DOHH2 (cell line): ENCODE measurements around the gene GCLC.

Experiments used
- H3F3A ChIP-seq: fragments of 200-600 bp; sonication (generic), shearing (Covaris generic); 2 replicates; pipeline ENCODE4 v1.6.0; 2016; ENCODE audit warnings: antibody characterized with exemption, mild to moderate bottlenecking; ENCODE audit not compliant: control insufficient read depth, insufficient read depth
- H3K27ac ChIP-seq: fragments of 200-600 bp; sonication (generic); 2 replicates; pipeline ENCODE4 v1.5.1; 2014; ENCODE audit warnings: low read depth, mild to moderate bottlenecking, low read length, moderate library complexity
- H3K27me3 ChIP-seq: fragments of 200-600 bp; sonication (generic); 2 replicates; pipeline ENCODE4 v1.6.1; 2014; ENCODE audit warnings: mild to moderate bottlenecking, low read length, mixed read lengths; ENCODE audit not compliant: control insufficient read depth
- H3K36me3 ChIP-seq: fragments of 200-600 bp; sonication (generic); 2 replicates; pipeline ENCODE4 v1.6.1; 2014; ENCODE audit warnings: mild to moderate bottlenecking, low read length, moderate library complexity, mixed read lengths; ENCODE audit not compliant: control insufficient read depth
- H3K4me1 ChIP-seq: fragments of 200-600 bp; sonication (generic); 2 replicates; pipeline ENCODE4 v1.6.1; 2014; ENCODE audit warnings: mild to moderate bottlenecking, low read length, mixed read lengths; ENCODE audit not compliant: control insufficient read depth
- H3K4me2 ChIP-seq: fragments of 200-600 bp; sonication (generic); 2 replicates; pipeline ENCODE4 v1.6.0; 2014; ENCODE audit warnings: mild to moderate bottlenecking, low read length, moderate library complexity
- H3K4me3 ChIP-seq: fragments of 200-600 bp; sonication (generic); 2 replicates; pipeline ENCODE4 v1.5.1; 2014; ENCODE audit warnings: mild to moderate bottlenecking, low read length, mixed read lengths
- H3K79me2 ChIP-seq: fragments of 200-600 bp; sonication (generic); 2 replicates; pipeline ENCODE4 v1.6.1; 2014; ENCODE audit warnings: mild to moderate bottlenecking, low read length, mixed read lengths; ENCODE audit not compliant: control insufficient read depth
- H3K9me2 ChIP-seq: fragments of 200-600 bp; sonication (generic); replicated peaks from 2 replicates; pipeline ENCODE4 v1.6.1; 2014; ENCODE audit warnings: mild to moderate bottlenecking, low read length, mixed read lengths; ENCODE audit not compliant: control insufficient read depth
- H3K9me3 ChIP-seq: fragments of 200-600 bp; sonication (generic); 2 replicates; pipeline ENCODE4 v1.6.1; 2014; ENCODE audit warnings: antibody characterized with exemption, low read length, mixed read lengths; ENCODE audit not compliant: control insufficient read depth, insufficient read depth
- H4K20me1 ChIP-seq: fragments of 200-600 bp; sonication (generic); 2 replicates; pipeline ENCODE4 v1.6.0; 2014; ENCODE audit warnings: low read depth, mild to moderate bottlenecking, antibody characterized with exemption, low read length, moderate library complexity; ENCODE audit not compliant: control insufficient read depth, insufficient read depth
- EZH2phosphoT487 ChIP-seq: fragments of 200-600 bp; sonication (generic); IDR thresholded peaks from 2 replicates; pipeline ENCODE4 v1.6.1; 2017; ENCODE audit warnings: borderline replicate concordance, mild to moderate bottlenecking, antibody characterized with exemption, low read length, moderate library complexity, mixed read lengths
- TF ChIP-seq, protein P1 (sequence below): fragments of 200-600 bp; sonication (generic); IDR thresholded peaks from one replicate; pipeline ENCODE4 v1.5.1; 2014; ENCODE audit warnings: antibody characterized with exemption, mild to moderate bottlenecking, low read depth, low read length; ENCODE audit not compliant: poor library complexity, severe bottlenecking

GCLC gene

GRCh38 chr6:53486679-53487078, 58.2 kb downstream of the GCLC start:
- H3K4me3 ChIP-seq = no peak overlapping the region
- no peaks in the 10 kb centered on the region for H4K20me1 ChIP-seq
- no peaks in the 10 kb centered on the region for H3K9me3 ChIP-seq
- peaks cover 12% of the 10 kb centered on the region for H3K27me3 ChIP-seq
- H3K9me2 ChIP-seq = no peaks in the 10 kb centered on the region
- no peaks in the 10 kb centered on the region for H3F3A ChIP-seq
- peak overlapping the region; percentile 40 for H3K4me2 ChIP-seq
- no peak overlapping the region for H3K27ac ChIP-seq
- no peaks in the 10 kb centered on the region for H3K36me3 ChIP-seq
- TF ChIP-seq EZH2phosphoT487 = no peak
- TF ChIP-seq, protein P1, sequence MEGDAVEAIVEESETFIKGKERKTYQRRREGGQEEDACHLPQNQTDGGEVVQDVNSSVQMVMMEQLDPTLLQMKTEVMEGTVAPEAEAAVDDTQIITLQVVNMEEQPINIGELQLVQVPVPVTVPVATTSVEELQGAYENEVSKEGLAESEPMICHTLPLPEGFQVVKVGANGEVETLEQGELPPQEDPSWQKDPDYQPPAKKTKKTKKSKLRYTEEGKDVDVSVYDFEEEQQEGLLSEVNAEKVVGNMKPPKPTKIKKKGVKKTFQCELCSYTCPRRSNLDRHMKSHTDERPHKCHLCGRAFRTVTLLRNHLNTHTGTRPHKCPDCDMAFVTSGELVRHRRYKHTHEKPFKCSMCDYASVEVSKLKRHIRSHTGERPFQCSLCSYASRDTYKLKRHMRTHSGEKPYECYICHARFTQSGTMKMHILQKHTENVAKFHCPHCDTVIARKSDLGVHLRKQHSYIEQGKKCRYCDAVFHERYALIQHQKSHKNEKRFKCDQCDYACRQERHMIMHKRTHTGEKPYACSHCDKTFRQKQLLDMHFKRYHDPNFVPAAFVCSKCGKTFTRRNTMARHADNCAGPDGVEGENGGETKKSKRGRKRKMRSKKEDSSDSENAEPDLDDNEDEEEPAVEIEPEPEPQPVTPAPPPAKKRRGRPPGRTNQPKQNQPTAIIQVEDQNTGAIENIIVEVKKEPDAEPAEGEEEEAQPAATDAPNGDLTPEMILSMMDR = no peak
- no peaks in the 10 kb centered on the region for H3K79me2 ChIP-seq
- peaks cover 11% of the 10 kb centered on the region for H3K4me1 ChIP-seq

GRCh38 chr6:53484476-53485280, 60.2 kb downstream of the GCLC start:
- H3F3A ChIP-seq = no peaks in the 10 kb centered on the region
- no peaks in the 10 kb centered on the region for H3K79me2 ChIP-seq
- no peaks in the 10 kb centered on the region for H3K36me3 ChIP-seq
- H3K27ac ChIP-seq = no peak overlapping the region
- H3K4me2 ChIP-seq = peak overlapping the region; percentile 10; the same call in 1 of the 2 replicates
- H3K4me1 ChIP-seq = peaks cover 18% of the 10 kb centered on the region
- H4K20me1 ChIP-seq = no peaks in the 10 kb centered on the region
- no peaks in the 10 kb centered on the region for H3K9me2 ChIP-seq
- TF ChIP-seq, protein P1 = peak; percentile 86
- no peak for TF ChIP-seq EZH2phosphoT487
- peaks cover 12% of the 10 kb centered on the region for H3K27me3 ChIP-seq
- no peak overlapping the region for H3K4me3 ChIP-seq
- H3K9me3 ChIP-seq = no peaks in the 10 kb centered on the region

DNA sequence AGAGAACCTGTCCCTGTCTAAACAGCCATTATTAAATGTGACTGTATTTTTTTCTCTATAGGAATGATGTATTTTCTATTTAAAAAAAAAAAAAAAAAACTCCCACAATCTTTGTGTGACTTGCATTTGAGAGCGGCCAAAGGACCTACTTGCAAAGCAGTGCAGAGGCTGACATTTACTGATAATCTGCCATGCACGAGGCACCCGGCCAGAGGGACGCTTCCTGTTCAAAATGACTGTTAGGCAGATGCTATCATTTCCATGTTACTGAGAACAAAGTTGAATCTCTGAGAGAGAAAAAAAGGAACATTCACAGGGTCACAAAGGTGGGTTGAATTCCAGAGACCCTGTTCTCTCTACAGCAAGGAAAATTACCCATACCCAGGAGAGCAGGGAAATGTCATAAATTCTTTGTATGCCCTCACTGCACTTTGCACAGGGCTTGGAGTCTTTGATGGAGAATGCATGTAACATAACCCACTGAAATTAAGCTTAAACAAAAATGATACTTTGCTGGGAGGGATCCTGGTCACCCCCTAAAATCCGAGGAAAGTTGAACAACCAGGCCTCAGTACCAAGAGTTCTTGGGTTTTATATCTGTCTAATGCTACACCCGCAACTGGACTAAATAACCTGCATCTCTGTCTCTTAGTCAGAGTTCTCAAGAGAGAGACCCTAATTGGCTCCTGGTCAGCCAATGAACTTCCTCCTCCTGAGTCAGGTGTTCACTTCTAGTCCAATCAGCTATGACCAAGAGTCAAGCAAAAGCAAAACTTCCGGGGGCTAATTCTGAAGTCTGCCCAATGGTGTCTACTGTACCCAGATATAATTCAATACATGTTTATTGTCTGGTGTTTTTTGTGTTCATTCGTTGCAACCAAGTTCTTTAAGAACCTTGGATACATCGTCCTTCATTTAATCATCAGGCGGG, 61.2 kb downstream of the GCLC start:
- Histone ChIP-seq H3K4me3 (no peak overlapping the region), H4K20me1 (no peaks in the 10 kb centered on the region), H3K27me3 (peaks cover 13% of the 10 kb centered on the region), H3K4me2 (no peak overlapping the region), H3K9me2 (no peaks in the 10 kb centered on the region), H3F3A (no peaks in the 10 kb centered on the region), H3K9me3 (no peaks in the 10 kb centered on the region), H3K27ac (no peak overlapping the region), H3K36me3 (no peaks in the 10 kb centered on the region), H3K4me1 (peaks cover 19% of the 10 kb centered on the region), H3K79me2 (no peaks in the 10 kb centered on the region)
- TF ChIP-seq, protein P1 = no peak
- no peak for TF ChIP-seq EZH2phosphoT487
